ENCODE measurements around the gene HBE1. TPM values are rescaled to one million over a fixed set of nuclear protein-coding genes. Genes with fewer than 3 reads are reported as not detected.

HBE1 gene
- total and polyA plus RNA-seq, 9 of the 15 experiments (the other 6 are each of a cell fraction or from before 2014, with no cell fraction given): 612 to 10,250 (median 2,181) TPM

DNA sequence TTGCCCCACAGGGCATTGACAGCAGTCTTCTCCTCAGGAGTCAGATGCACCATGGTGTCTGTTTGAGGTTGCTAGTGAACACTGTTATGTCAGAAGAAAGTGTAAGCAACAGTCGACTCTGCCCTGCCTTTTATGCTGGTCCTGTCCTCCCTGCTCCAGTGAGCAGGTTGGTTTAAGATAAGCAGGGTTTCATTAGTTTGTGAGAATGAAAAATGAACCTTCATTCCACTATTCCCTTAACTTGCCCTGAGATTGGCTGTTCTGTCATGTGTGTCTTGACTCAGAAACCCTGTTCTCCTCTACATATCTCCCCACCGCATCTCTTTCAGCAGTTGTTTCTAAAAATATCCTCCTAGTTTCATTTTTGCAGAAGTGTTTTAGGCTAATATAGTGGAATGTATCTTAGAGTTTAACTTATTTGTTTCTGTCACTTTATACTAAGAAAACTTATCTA is 35.3 kb downstream of the HBE1 start, which contains the start of gene HBD (continued):
- TF ChIP-seq SAFB2 (IDR thresholded peaks at IDR 0.05; ENCODE audit: borderline replicate concordance, low read depth, low read length, severe bottlenecking) (no peak), TBL1XR1 (IDR thresholded peaks at IDR 0.05; ENCODE audit: low read length in 2 of 2) (no peak), DMBX1 (CRISPR knock-in tag; IDR thresholded peaks at IDR 0.05; ENCODE audit: borderline replicate concordance) (no peak), XRCC5 (IDR thresholded peaks at IDR 0.05; ENCODE audit: low read depth, low read length) (no peak), PHF20 (IDR thresholded peaks at IDR 0.05; ENCODE audit: partially characterized antibody) (no peak), HDAC1 (IDR thresholded peaks at IDR 0.05) (0 out of 4 replicates have a peak, but pooled peaks of 1 of the 2 experiments have one; percentile 15), TARDBP (IDR thresholded peaks at IDR 0.05) (no peak), GTF2F1 (IDR thresholded peaks at IDR 0.05; ENCODE audit: low read depth, low read length) (no peak), RBM15 (IDR thresholded peaks at IDR 0.05; ENCODE audit: insufficient read depth, low read length) (no peak), KDM4B (IDR thresholded peaks at IDR 0.05; ENCODE audit: borderline replicate concordance in 2 of 2, low read depth in 1 of 2) (no peak), ETV5 (CRISPR knock-in tag; IDR thresholded peaks at IDR 0.05; ENCODE audit: low read depth) (no peak), ZNF77 (CRISPR knock-in tag; IDR thresholded peaks at IDR 0.05) (no peak), TCF7L2 (IDR thresholded peaks at IDR 0.05; ENCODE audit: low read depth, low read length) (no peak), MIER1 (IDR thresholded peaks at IDR 0.05; ENCODE audit: low read depth) (no peak), ZNF24 (IDR thresholded peaks at IDR 0.05) (peak; percentile 43; the same call in 1 of the 2 replicates), PCBP2 (IDR thresholded peaks at IDR 0.05; ENCODE audit: low read depth, low read length, poor library complexity, severe bottlenecking) (no peak)
- TF ChIP-seq, protein P1, sequence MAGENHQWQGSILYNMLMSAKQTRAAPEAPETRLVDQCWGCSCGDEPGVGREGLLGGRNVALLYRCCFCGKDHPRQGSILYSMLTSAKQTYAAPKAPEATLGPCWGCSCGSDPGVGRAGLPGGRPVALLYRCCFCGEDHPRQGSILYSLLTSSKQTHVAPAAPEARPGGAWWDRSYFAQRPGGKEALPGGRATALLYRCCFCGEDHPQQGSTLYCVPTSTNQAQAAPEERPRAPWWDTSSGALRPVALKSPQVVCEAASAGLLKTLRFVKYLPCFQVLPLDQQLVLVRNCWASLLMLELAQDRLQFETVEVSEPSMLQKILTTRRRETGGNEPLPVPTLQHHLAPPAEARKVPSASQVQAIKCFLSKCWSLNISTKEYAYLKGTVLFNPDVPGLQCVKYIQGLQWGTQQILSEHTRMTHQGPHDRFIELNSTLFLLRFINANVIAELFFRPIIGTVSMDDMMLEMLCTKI (IDR thresholded peaks at IDR 0.05; ENCODE audit: partially characterized antibody): no peak
- TF ChIP-seq, protein P2, sequence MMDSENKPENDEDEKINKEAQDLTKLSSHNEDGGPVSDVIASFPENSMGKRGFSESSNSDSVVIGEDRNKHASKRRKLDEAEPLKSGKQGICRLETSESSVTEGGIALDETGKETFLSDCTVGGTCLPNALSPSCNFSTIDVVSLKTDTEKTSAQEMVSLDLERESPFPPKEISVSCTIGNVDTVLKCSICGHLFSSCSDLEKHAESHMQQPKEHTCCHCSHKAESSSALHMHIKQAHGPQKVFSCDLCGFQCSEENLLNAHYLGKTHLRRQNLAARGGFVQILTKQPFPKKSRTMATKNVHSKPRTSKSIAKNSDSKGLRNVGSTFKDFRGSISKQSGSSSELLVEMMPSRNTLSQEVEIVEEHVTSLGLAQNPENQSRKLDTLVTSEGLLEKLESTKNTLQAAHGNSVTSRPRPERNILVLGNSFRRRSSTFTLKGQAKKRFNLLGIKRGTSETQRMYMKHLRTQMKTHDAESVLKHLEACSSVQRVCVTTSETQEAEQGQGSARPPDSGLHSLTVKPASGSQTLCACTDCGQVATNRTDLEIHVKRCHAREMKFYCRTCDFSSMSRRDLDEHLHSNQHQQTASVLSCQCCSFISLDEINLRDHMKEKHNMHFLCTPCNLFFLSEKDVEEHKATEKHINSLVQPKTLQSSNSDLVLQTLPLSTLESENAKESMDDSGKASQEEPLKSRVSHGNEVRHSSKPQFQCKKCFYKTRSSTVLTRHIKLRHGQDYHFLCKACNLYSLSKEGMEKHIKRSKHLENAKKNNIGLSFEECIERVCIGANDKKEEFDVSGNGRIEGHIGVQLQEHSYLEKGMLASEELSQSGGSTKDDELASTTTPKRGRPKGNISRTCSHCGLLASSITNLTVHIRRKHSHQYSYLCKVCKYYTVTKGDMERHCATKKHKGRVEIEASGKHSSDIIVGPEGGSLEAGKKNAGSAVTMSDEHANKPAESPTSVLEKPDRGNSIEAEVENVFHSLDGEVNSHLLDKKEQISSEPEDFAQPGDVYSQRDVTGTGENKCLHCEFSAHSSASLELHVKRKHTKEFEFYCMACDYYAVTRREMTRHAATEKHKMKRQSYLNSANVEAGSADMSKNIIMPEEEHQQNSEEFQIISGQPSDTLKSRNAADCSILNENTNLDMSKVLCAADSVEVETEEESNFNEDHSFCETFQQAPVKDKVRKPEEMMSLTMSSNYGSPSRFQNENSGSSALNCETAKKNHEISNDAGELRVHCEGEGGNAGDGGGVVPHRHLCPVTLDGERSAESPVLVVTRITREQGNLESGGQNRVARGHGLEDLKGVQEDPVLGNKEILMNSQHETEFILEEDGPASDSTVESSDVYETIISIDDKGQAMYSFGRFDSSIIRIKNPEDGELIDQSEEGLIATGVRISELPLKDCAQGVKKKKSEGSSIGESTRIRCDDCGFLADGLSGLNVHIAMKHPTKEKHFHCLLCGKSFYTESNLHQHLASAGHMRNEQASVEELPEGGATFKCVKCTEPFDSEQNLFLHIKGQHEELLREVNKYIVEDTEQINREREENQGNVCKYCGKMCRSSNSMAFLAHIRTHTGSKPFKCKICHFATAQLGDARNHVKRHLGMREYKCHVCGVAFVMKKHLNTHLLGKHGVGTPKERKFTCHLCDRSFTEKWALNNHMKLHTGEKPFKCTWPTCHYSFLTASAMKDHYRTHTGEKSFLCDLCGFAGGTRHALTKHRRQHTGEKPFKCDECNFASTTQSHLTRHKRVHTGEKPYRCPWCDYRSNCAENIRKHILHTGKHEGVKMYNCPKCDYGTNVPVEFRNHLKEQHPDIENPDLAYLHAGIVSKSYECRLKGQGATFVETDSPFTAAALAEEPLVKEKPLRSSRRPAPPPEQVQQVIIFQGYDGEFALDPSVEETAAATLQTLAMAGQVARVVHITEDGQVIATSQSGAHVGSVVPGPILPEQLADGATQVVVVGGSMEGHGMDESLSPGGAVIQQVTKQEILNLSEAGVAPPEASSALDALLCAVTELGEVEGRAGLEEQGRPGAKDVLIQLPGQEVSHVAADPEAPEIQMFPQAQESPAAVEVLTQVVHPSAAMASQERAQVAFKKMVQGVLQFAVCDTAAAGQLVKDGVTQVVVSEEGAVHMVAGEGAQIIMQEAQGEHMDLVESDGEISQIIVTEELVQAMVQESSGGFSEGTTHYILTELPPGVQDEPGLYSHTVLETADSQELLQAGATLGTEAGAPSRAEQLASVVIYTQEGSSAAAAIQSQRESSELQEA (IDR thresholded peaks at IDR 0.05; ENCODE audit: low read depth): no peak
- TF ChIP-seq, protein P3, sequence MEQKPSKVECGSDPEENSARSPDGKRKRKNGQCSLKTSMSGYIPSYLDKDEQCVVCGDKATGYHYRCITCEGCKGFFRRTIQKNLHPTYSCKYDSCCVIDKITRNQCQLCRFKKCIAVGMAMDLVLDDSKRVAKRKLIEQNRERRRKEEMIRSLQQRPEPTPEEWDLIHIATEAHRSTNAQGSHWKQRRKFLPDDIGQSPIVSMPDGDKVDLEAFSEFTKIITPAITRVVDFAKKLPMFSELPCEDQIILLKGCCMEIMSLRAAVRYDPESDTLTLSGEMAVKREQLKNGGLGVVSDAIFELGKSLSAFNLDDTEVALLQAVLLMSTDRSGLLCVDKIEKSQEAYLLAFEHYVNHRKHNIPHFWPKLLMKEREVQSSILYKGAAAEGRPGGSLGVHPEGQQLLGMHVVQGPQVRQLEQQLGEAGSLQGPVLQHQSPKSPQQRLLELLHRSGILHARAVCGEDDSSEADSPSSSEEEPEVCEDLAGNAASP (IDR thresholded peaks at IDR 0.05): no peak

Data from K562 (cell line).